Common myeloid progenitor, CD34-positive (primary cell): ENCODE data around the gene NT5C2.

Experiments used
- CTCF ChIA-PET: fragments of 350-600 bp; sonication (Branson Sonifier 250); formaldehyde crosslinking; loops from one replicate; lab custom pipeline; 2021; ENCODE audit warnings: antibody characterized with exemption; lab: Charles Lee
- POLR2A ChIA-PET: fragments of 350-600 bp; sonication (Branson Sonifier 250); formaldehyde crosslinking; loops from one replicate; lab custom pipeline; 2021; ENCODE audit warnings: antibody characterized with exemption; lab: Charles Lee
- DNase-seq, 3 donors: peaks; one replicate each; pipeline versions ENCODE4 v3.0.0 to v3.0.0-alpha.2; 2013
- H3K27ac ChIP-seq, 2 experiments: 1 replicate in 1 of 2; 2 replicates in 1 of 2; pipeline ENCODE4 v1.7.0; 2013; ENCODE audit warnings: inconsistent platforms in 2 of 2, low read length in 2 of 2, mild to moderate bottlenecking in 2 of 2, low read depth in 1 of 2, moderate library complexity in 1 of 2; ENCODE audit not compliant: severe bottlenecking in 2 of 2, insufficient read depth in 1 of 2, poor library complexity in 1 of 2
- H3K27me3 ChIP-seq, 5 experiments: replicated peaks in 2 of 5; 1 replicate in 3 of 5; 2 replicates in 2 of 5; pipeline versions ENCODE4 v1.6.1 to v1.7.0; 2013; ENCODE audit warnings: low read length in 4 of 5, mild to moderate bottlenecking in 2 of 5, moderate library complexity in 2 of 5, inconsistent platforms in 1 of 5; ENCODE audit not compliant: insufficient read depth in 5 of 5, control insufficient read depth in 4 of 5
- H3K36me3 ChIP-seq, 4 experiments: 1 replicate in 2 of 4; 2 replicates in 2 of 4; pipeline versions ENCODE4 v1.6.1 to v1.7.0; 2013; ENCODE audit warnings: low read length in 3 of 4, control low read depth in 1 of 4, mild to moderate bottlenecking in 1 of 4; ENCODE audit not compliant: control insufficient read depth in 4 of 4, insufficient read depth in 4 of 4
- H3K4me1 ChIP-seq, 4 experiments: 1 replicate in 3 of 4; 2 replicates in 1 of 4; pipeline versions ENCODE4 v1.6.1 to v1.7.1; 2013; ENCODE audit warnings: low read length in 3 of 4, mild to moderate bottlenecking in 3 of 4, control low read depth in 1 of 4, inconsistent platforms in 1 of 4, moderate library complexity in 1 of 4; ENCODE audit not compliant: control insufficient read depth in 4 of 4, insufficient read depth in 4 of 4; ENCODE audit errors: control extremely low read depth in 1 of 4
- H3K4me3 ChIP-seq, 7 experiments: 1 replicate in 4 of 7; 2 replicates in 3 of 7; pipeline versions ENCODE4 v1.5.1 to v1.7.0; 2013; ENCODE audit warnings: mild to moderate bottlenecking in 7 of 7, low read length in 6 of 7, moderate library complexity in 6 of 7, inconsistent platforms in 2 of 7, low read depth in 2 of 7, control low read depth in 1 of 7; ENCODE audit not compliant: insufficient read depth in 4 of 7, control insufficient read depth in 1 of 7; ENCODE audit errors: extremely low read depth in 1 of 7
- H3K9me3 ChIP-seq, 5 experiments: 1 replicate in 4 of 5; 2 replicates in 1 of 5; pipeline versions ENCODE4 v1.6.1 to v1.7.1; 2013; ENCODE audit warnings: low read length in 4 of 5, mild to moderate bottlenecking in 2 of 5, inconsistent platforms in 1 of 5, low read depth in 1 of 5, moderate library complexity in 1 of 5; ENCODE audit not compliant: control insufficient read depth in 4 of 5, insufficient read depth in 2 of 5; ENCODE audit errors: control extremely low read depth in 1 of 5
- WGBS: methylation state at CpG from one replicate; pipeline ENCODE4 v1.1.5; 2013; ENCODE audit not compliant: insufficient coverage; 5-methylcytosine and 5-hydroxymethylcytosine counted together

Gene NT5C2

GRCh38 chr10:103064956-103065355 is 128.1 kb downstream of the NT5C2 start:
- Histone ChIP-seq H3K4me1 (peaks cover 1 to 7% (median 4%) of the 10 kb centered on the region in 4 experiments), H3K9me3 (no peaks in the 10 kb centered on the region), H3K4me3 (no peak overlapping the region), H3K36me3 (peaks cover 0 to 5% (median under 1%) of the 10 kb centered on the region in 4 experiments), H3K27me3 (no peaks in the 10 kb centered on the region), H3K27ac (no peak overlapping the region)
- POLR2A ChIA-PET, result no interaction called here
- 100% methylated on average over 4 of the region's 4 CpGs for WGBS
- DNase-seq, result no peak
- CTCF ChIA-PET, result interaction anchor here (1.3 to 16.9 kb wide), 3 partner anchors 11 to 148 kb away, joined by 3 to 161 read pairs (median 4); partner anchors contain the start of gene CNNM2

- peak in 1 of 3 donors; percentile 13 for DNase-seq
- WGBS, result 95% methylated on average over 11 of the region's 15 CpGs
- Histone ChIP-seq H3K27ac (no peak overlapping the region), H3K4me3 (no peak overlapping the region), H3K36me3 (peaks cover 0 to 2% (median 0%) of the 10 kb centered on the region in 4 experiments), H3K4me1 (no peaks in the 10 kb centered on the region), H3K9me3 (no peaks in the 10 kb centered on the region), H3K27me3 (no peaks in the 10 kb centered on the region)
- POLR2A ChIA-PET, result no interaction called here
- CTCF ChIA-PET, result interaction anchor here (0.7 to 16.9 kb wide), 4 partner anchors 9 to 227 kb away, joined by 3 to 161 read pairs (median 4); partner anchors contain the start of gene CNNM2
Measured at GRCh38 chr10:103062854-103063590, 130.1 kb downstream of the NT5C2 start.

- ChIA-PET CTCF (interaction anchor here (0.7 to 16.9 kb wide), 4 partner anchors 9 to 143 kb away, joined by 3 to 161 read pairs (median 3); partner anchors contain the start of gene CNNM2), POLR2A (interaction anchor here (0.7 kb wide), 1 partner anchor 230 kb away, joined by 5 read pairs; no protein-coding TSS in a partner anchor)
- Histone ChIP-seq H3K27ac (no peak overlapping the region), H3K27me3 (no peaks in the 10 kb centered on the region), H3K4me3 (no peak overlapping the region), H3K36me3 (peaks cover 0 to 4% (median 2%) of the 10 kb centered on the region in 4 experiments), H3K9me3 (no peaks in the 10 kb centered on the region), H3K4me1 (no peaks in the 10 kb centered on the region)
- no peak for DNase-seq
- no CpG with 5 or more reads among the region's 2 CpGs for WGBS
Measured at GRCh38 chr10:103060575-103060974, 132.5 kb downstream of the NT5C2 start.

- Histone ChIP-seq H3K36me3 (peaks cover 0 to 6% (median 1%) of the 10 kb centered on the region in 4 experiments), H3K27me3 (no peaks in the 10 kb centered on the region), H3K4me3 (no peak overlapping the region), H3K4me1 (peaks cover 0 to 8% (median 5%) of the 10 kb centered on the region in 4 experiments), H3K27ac (no peak overlapping the region), H3K9me3 (no peaks in the 10 kb centered on the region)
- CTCF ChIA-PET, result interaction anchor here (0.6 to 1.2 kb wide), 3 partner anchors 12 to 184 kb away, joined by 3 read pairs; no protein-coding TSS in a partner anchor
- POLR2A ChIA-PET, result no interaction called here
- no peak for DNase-seq
- 100% methylated on average over 1 of the region's 3 CpGs for WGBS
Measured at GRCh38 chr10:103058034-103058433, 135.0 kb downstream of the NT5C2 start.

- CTCF ChIA-PET, result interaction anchor here (1.3 to 2.2 kb wide), 2 partner anchors 15 to 138 kb away, joined by 10 to 14 read pairs; partner anchors contain the start of gene CNNM2
- Histone ChIP-seq H3K9me3 (no peaks in the 10 kb centered on the region), H3K27me3 (no peaks in the 10 kb centered on the region), H3K4me3 (no peak overlapping the region), H3K36me3 (peaks cover 0 to 6% (median 2%) of the 10 kb centered on the region in 4 experiments), H3K4me1 (peaks cover 0 to 8% (median 5%) of the 10 kb centered on the region in 4 experiments), H3K27ac (no peak overlapping the region)
- POLR2A ChIA-PET, result no interaction called here
- DNase-seq, result no peak
- 90% methylated on average over 2 of the region's 4 CpGs for WGBS
Measured at GRCh38 chr10:103055105-103055504, 138.0 kb downstream of the NT5C2 start.

- no peak for DNase-seq
- Histone ChIP-seq H3K27ac (no peak overlapping the region), H3K4me1 (peaks cover 0 to 8% (median 5%) of the 10 kb centered on the region in 4 experiments), H3K36me3 (peaks cover 0 to 6% (median 2%) of the 10 kb centered on the region in 4 experiments), H3K9me3 (no peaks in the 10 kb centered on the region), H3K4me3 (peak overlapping the region in 2 of 7 experiments; percentile 69 to 71), H3K27me3 (no peaks in the 10 kb centered on the region)
- 89% methylated on average over 2 of the region's 3 CpGs for WGBS
- CTCF ChIA-PET, result interaction anchor here (1.3 to 2.2 kb wide), 2 partner anchors 15 to 137 kb away, joined by 10 to 14 read pairs; partner anchors contain the start of gene CNNM2
- POLR2A ChIA-PET, result no interaction called here
Measured at GRCh38 chr10:103054621-103055020, 138.5 kb downstream of the NT5C2 start.
